Measurements from ENCODE around the gene MGAT5. TPM values are rescaled to one million over a fixed set of nuclear protein-coding genes. Genes with fewer than 3 reads are reported as not detected.

MGAT5 gene
- polyA plus RNA-seq, 1 donor = 19.0 TPM

DNA sequence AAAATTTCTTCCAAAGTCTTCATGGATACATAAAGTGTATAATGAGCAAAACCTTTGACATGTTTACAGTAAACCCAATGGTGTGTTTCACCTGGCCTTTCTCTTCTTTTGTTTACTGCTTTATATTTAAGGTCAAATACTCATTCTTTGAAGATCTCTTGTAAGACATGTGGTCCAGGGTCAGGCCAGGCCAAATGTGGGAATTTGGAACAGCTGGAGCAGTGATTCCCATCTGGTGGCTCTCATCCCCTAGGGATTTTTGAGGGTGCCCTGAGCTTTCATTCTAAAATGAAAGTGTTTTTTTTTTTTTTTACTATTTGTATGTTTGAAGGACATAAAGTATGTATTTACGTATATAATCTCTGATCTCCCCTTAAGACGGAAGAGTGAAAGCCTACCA, 13.8 kb upstream of the MGAT5 start:
- 100% methylated on average over 1 of the region's 2 CpGs for WGBS (ENCODE audit: insufficient coverage, low lambda C conversion rate)
- DNase-seq = no peak

DNA sequence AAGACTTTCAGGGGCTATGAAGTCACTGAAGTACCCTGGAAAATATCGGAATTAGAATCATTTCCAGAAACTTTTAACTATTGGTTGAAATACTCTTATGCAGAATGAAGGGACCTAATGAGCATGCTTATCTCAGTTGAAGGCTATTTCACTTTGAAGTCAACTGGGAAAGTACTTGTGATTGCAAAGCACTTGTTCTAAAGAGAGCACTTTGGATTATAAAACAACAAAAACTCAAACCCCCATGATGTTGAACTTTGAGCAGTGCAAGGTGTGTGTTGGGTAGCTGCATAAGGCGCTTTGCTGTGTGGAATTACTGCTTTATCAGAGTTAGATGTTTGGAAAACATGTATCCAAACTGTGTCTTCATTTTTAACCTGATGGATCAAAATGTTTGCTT, 12.0 kb upstream of the MGAT5 start:
- WGBS (ENCODE audit: insufficient coverage, low lambda C conversion rate) = no CpG with 5 or more reads among the region's 2 CpGs
- H3K36me3 ChIP-seq (ENCODE audit: control insufficient read depth, insufficient read depth, low read length) = no peaks in the 10 kb centered on the region
- peak in 1 of 2 donors; percentile 43 for DNase-seq
- H3K4me3 ChIP-seq (ENCODE audit: low read length) = no peak overlapping the region
- no peaks in the 10 kb centered on the region for H3K9me3 ChIP-seq (ENCODE audit: control insufficient read depth, low read depth, low read length)
- no peak overlapping the region for H3K27ac ChIP-seq (ENCODE audit: low read length)
- H3K4me1 ChIP-seq (ENCODE audit: control insufficient read depth, insufficient read depth, low read length) = peaks cover 17% of the 10 kb centered on the region
- no peaks in the 10 kb centered on the region for H3K27me3 ChIP-seq (ENCODE audit: control insufficient read depth, insufficient read depth, low read length)

More for the DNA sequence above, 13.8 kb upstream of the MGAT5 start:
- Histone ChIP-seq H3K4me1 (ENCODE audit: control insufficient read depth, insufficient read depth, low read length) (peaks cover 12% of the 10 kb centered on the region), H3K27ac (ENCODE audit: low read length) (no peak overlapping the region), H3K4me3 (ENCODE audit: low read length) (no peak overlapping the region), H3K36me3 (ENCODE audit: control insufficient read depth, insufficient read depth, low read length) (no peaks in the 10 kb centered on the region), H3K27me3 (ENCODE audit: control insufficient read depth, insufficient read depth, low read length) (no peaks in the 10 kb centered on the region), H3K9me3 (ENCODE audit: control insufficient read depth, low read depth, low read length) (no peaks in the 10 kb centered on the region)

DNA sequence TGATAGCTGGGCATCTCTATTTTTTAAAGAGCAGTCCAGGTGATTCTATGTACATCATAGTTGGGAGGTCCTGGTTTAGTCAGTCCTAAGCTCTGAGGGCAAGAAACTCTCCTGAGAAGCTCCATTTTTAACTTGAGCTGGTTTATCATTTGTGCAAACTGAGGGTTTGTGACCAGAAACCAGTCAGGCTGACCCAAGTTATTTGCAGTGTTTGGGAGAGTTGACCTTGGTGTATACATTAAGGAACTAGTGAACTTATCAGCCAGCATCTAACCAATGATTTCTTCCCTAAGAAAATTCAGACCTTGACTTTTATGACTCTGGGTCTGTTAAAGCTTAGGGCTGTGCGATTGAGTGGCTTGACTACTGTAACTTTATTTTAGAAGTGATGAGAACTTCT, 10.6 kb upstream of the MGAT5 start:
- no peaks in the 10 kb centered on the region for H3K36me3 ChIP-seq (ENCODE audit: control insufficient read depth, insufficient read depth, low read length)
- no CpG with 5 or more reads among the region's 1 CpG for WGBS (ENCODE audit: insufficient coverage, low lambda C conversion rate)
- no peak for DNase-seq
- no peak overlapping the region for H3K27ac ChIP-seq (ENCODE audit: low read length)
- no peaks in the 10 kb centered on the region for H3K9me3 ChIP-seq (ENCODE audit: control insufficient read depth, low read depth, low read length)
- no peaks in the 10 kb centered on the region for H3K27me3 ChIP-seq (ENCODE audit: control insufficient read depth, insufficient read depth, low read length)
- H3K4me1 ChIP-seq (ENCODE audit: control insufficient read depth, insufficient read depth, low read length) = peaks cover 17% of the 10 kb centered on the region
- no peak overlapping the region for H3K4me3 ChIP-seq (ENCODE audit: low read length)

DNA sequence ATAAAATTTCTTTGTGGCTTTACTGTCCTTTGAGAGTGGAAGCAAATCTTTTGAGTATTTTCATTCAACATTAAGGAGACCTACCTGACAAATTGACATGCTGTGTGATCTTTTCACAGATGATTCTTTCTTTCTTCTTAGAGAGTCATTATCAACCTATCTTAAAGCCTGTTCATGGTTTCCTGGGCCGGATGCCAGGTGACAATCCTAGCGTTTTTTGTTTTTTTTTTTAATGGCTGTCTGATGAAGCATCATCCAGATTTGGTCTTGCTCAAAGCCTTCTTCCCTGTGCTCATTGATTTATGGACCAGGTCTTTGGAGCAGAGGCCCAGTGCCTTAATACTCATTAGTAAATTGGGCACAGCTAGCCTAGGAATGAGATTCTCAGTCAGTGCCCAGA, 9.8 kb upstream of the MGAT5 start:
- no peak for DNase-seq
- peaks cover 17% of the 10 kb centered on the region for H3K4me1 ChIP-seq (ENCODE audit: control insufficient read depth, insufficient read depth, low read length)
- WGBS (ENCODE audit: insufficient coverage, low lambda C conversion rate) = 45% methylated on average over 2 of the region's 2 CpGs
- no peaks in the 10 kb centered on the region for H3K9me3 ChIP-seq (ENCODE audit: control insufficient read depth, low read depth, low read length)
- H3K36me3 ChIP-seq (ENCODE audit: control insufficient read depth, insufficient read depth, low read length) = no peaks in the 10 kb centered on the region
- H3K4me3 ChIP-seq (ENCODE audit: low read length) = no peak overlapping the region
- H3K27ac ChIP-seq (ENCODE audit: low read length) = no peak overlapping the region
- H3K27me3 ChIP-seq (ENCODE audit: control insufficient read depth, insufficient read depth, low read length) = no peaks in the 10 kb centered on the region

DNA sequence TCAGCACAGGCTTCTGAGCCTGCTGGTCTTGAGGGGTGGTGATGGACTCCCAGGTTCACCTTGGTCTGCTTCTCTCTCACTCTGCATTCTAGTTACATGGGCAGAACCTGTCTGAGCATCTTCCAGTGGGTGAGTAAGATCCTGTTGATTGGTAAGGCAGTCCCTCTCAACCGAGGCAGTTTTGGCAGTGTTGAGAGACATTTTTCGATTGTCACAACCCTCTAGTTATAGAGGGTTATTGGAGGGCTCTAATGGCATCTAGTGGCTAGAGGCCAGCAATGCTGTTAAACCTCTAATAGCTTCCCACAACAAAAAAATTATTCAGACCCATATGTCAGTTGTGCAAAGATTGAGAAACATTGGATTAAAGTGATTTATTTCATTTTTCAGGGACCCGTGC, 9.3 kb upstream of the MGAT5 start:
- Histone ChIP-seq H3K36me3 (ENCODE audit: control insufficient read depth, insufficient read depth, low read length) (no peaks in the 10 kb centered on the region), H3K4me1 (ENCODE audit: control insufficient read depth, insufficient read depth, low read length) (peaks cover 17% of the 10 kb centered on the region), H3K27ac (ENCODE audit: low read length) (no peak overlapping the region), H3K4me3 (ENCODE audit: low read length) (no peak overlapping the region), H3K27me3 (ENCODE audit: control insufficient read depth, insufficient read depth, low read length) (no peaks in the 10 kb centered on the region), H3K9me3 (ENCODE audit: control insufficient read depth, low read depth, low read length) (no peaks in the 10 kb centered on the region)
- WGBS (ENCODE audit: insufficient coverage, low lambda C conversion rate) = no CpG with 5 or more reads among the region's 3 CpGs
- DNase-seq = no peak

DNA sequence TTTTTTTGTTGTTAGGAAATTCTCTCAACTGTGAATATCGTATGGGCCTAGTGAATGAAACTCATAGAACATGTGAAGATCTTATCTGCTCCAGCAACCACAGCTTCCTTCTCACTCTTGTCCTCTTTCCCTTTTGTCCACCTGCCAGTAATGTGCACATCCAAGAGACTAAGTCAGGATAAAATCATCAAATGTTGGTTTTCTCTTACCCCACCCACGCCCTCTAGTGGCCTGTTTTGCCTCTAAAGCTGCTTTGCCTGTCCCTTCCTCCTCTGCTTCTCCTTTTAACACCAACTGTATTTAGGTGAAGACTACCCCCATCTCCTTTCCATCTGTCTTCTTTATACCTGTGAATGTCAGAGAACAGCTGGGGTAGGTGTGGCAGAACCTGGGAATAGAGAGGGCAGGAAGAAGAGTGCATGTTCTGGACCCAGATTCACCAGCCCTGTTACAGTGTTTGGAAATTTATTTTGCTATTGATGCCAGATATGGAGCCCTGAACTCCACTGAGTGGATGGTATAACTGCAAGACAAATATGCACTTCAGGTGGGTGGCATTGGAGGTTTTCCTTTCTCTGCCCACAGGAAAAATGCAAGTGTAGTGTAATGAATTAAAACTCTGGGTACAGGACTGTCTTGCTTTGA, 8.4 kb upstream of the MGAT5 start:
- no peak overlapping the region for H3K4me3 ChIP-seq (ENCODE audit: low read length)
- H3K4me1 ChIP-seq (ENCODE audit: control insufficient read depth, insufficient read depth, low read length) = peaks cover 17% of the 10 kb centered on the region
- H3K27ac ChIP-seq (ENCODE audit: low read length) = no peak overlapping the region
- H3K27me3 ChIP-seq (ENCODE audit: control insufficient read depth, insufficient read depth, low read length) = no peaks in the 10 kb centered on the region
- H3K36me3 ChIP-seq (ENCODE audit: control insufficient read depth, insufficient read depth, low read length) = no peaks in the 10 kb centered on the region
- DNase-seq = peak; percentile 28 to 53
- no peaks in the 10 kb centered on the region for H3K9me3 ChIP-seq (ENCODE audit: control insufficient read depth, low read depth, low read length)
- WGBS (ENCODE audit: insufficient coverage, low lambda C conversion rate) = no CpG with 5 or more reads among the region's 2 CpGs

DNA sequence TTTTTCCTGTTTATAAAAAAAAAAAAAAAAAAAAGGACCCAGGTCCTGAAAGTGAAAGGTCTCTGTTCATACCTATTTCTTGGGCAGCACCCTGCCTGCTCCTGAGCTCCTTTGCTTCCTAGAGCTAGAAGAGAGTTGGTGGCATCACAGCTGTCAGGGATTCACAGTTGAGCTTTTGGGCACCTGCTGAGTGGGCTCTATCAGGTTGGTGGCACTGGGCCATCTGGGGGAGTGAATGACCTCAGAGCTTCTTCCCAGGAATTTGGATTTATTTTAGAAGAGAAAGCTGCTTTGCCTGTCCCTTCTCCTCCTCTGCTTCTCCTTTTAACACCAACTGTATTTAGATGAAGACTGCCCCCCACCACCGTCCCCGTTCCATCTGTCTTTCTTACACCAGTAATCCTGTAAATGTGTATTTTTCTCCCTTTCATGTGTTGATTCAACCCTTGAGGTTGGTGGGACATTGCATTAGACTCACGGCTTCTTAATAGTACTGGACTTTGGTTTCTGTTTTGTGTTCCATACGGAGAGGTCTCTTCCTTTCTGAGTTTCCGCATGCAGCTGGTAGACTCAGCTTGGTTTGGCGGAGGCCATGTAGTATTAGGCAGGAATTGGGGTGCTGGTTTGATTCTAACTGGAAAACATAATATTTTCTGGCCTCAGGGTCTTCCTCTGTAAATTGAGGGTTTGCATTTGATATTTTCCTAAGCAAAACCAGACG, 7.6 kb upstream of the MGAT5 start:
- no peaks in the 10 kb centered on the region for H3K27me3 ChIP-seq (ENCODE audit: control insufficient read depth, insufficient read depth, low read length)
- no CpG with 5 or more reads among the region's 7 CpGs for WGBS (ENCODE audit: insufficient coverage, low lambda C conversion rate)
- no peaks in the 10 kb centered on the region for H3K9me3 ChIP-seq (ENCODE audit: control insufficient read depth, low read depth, low read length)
- DNase-seq = no peak
- no peak overlapping the region for H3K27ac ChIP-seq (ENCODE audit: low read length)
- no peaks in the 10 kb centered on the region for H3K36me3 ChIP-seq (ENCODE audit: control insufficient read depth, insufficient read depth, low read length)
- no peak overlapping the region for H3K4me3 ChIP-seq (ENCODE audit: low read length)
- peaks cover 17% of the 10 kb centered on the region for H3K4me1 ChIP-seq (ENCODE audit: control insufficient read depth, insufficient read depth, low read length)

DNA sequence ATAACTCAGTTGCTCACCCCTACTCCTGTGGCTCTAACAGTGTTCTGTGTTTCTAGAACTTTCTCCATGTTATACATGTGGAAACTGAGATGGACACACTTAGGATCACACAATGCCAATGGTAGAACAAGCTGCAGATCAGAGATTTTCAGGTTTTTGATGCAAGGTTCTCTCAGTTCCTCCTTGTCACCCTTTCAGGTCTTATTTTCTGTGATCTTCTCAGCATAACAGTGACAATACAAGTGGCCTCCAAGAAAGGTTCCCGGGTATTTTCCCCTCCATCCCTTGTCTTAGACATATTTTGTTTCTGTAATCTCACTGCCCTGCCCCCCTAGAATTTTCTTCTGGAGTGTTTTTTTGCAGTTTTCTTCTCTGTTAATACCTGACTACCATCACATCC, 6.2 kb upstream of the MGAT5 start:
- H3K27me3 ChIP-seq (ENCODE audit: control insufficient read depth, insufficient read depth, low read length) = no peaks in the 10 kb centered on the region
- 100% methylated on average over 1 of the region's 1 CpG for WGBS (ENCODE audit: insufficient coverage, low lambda C conversion rate)
- no peak for DNase-seq
- no peaks in the 10 kb centered on the region for H3K9me3 ChIP-seq (ENCODE audit: control insufficient read depth, low read depth, low read length)
- peaks cover 9% of the 10 kb centered on the region for H3K4me1 ChIP-seq (ENCODE audit: control insufficient read depth, insufficient read depth, low read length)
- no peaks in the 10 kb centered on the region for H3K36me3 ChIP-seq (ENCODE audit: control insufficient read depth, insufficient read depth, low read length)
- no peak overlapping the region for H3K4me3 ChIP-seq (ENCODE audit: low read length)
- H3K27ac ChIP-seq (ENCODE audit: low read length) = no peak overlapping the region

DNA sequence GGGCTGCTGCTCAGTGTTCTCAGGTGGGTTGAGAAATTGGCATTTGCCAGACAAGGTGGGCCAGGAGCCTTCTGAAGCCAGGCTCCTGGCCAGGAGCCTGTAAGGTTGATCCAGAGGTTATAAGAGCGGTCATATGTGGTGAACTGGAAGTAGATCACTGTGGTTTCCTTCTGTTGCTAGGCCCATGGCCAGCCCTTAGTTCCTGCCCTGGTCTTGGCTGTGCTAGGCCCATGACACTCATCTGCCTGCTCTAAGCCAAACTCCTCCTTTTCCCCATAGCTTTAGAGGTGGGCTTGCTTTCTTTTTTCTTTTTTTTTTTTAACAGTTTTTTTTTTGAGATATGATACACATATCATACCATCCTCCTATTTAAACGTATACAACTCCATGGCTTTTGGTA, 5.0 kb upstream of the MGAT5 start:
- H3K4me1 ChIP-seq (ENCODE audit: control insufficient read depth, insufficient read depth, low read length) = peaks cover 4% of the 10 kb centered on the region
- no peaks in the 10 kb centered on the region for H3K9me3 ChIP-seq (ENCODE audit: control insufficient read depth, low read depth, low read length)
- H3K27me3 ChIP-seq (ENCODE audit: control insufficient read depth, insufficient read depth, low read length) = no peaks in the 10 kb centered on the region
- H3K27ac ChIP-seq (ENCODE audit: low read length) = no peak overlapping the region
- no peak overlapping the region for H3K4me3 ChIP-seq (ENCODE audit: low read length)
- WGBS (ENCODE audit: insufficient coverage, low lambda C conversion rate) = 88% methylated on average over 1 of the region's 2 CpGs
- peaks cover 6% of the 10 kb centered on the region for H3K36me3 ChIP-seq (ENCODE audit: control insufficient read depth, insufficient read depth, low read length)
- no peak for DNase-seq

DNA sequence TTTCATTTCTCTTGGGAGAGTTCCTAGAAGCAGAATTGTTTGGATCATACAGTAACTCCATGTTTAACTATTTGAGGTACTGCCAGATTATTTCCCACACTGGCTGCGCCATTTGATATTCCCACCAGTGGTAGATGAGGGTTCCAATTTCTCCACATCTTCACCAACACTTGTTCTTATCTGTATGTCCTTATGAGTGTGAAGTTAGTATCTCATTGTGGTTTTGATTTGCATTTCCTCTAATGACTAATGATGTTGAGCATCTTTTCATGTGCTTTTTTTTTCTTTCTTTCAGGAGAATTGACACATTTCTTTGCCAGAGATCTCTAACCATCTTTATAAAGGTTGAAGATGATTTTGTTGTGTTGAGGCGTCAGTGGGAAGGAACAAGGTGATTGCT, 4.1 kb upstream of the MGAT5 start:
- H3K4me3 ChIP-seq (ENCODE audit: low read length) = no peak overlapping the region
- no peak for DNase-seq
- no peaks in the 10 kb centered on the region for H3K9me3 ChIP-seq (ENCODE audit: control insufficient read depth, low read depth, low read length)
- peaks cover 4% of the 10 kb centered on the region for H3K4me1 ChIP-seq (ENCODE audit: control insufficient read depth, insufficient read depth, low read length)
- no peaks in the 10 kb centered on the region for H3K27me3 ChIP-seq (ENCODE audit: control insufficient read depth, insufficient read depth, low read length)
- 100% methylated on average over 1 of the region's 2 CpGs for WGBS (ENCODE audit: insufficient coverage, low lambda C conversion rate)
- H3K27ac ChIP-seq (ENCODE audit: low read length) = no peak overlapping the region
- H3K36me3 ChIP-seq (ENCODE audit: control insufficient read depth, insufficient read depth, low read length) = peaks cover 12% of the 10 kb centered on the region
